HCT116 (cell line): ENCODE measurements around the gene TTC32. TPM values are rescaled to one million over a fixed set of nuclear protein-coding genes. Genes with fewer than 3 reads are reported as not detected.

Experiments
- ATAC-seq: fragments of 200-7000 bp; cut with Tn5 transposase; 2 replicates; pipeline ENCODE4 v1.9.1; 2020; ENCODE audit warnings: mild to moderate bottlenecking, moderate library complexity
- BruUV-seq: library from RNA; stranded (reverse); fragments of 400-500 nt; replicated peaks from 2 replicates; lab custom pipeline; 2021; lab: Mats Ljungman, UMichigan
- CTCF ChIA-PET: fragments of 300-600 bp; sonication (Branson Sonifier 250); formaldehyde crosslinking; loops from one replicate; lab custom pipeline; 2021; ENCODE audit warnings: antibody characterized with exemption; lab: Charles Lee
- POLR2A ChIA-PET: fragments of 300-600, 350-600 bp; sonication (Branson Sonifier 250); formaldehyde crosslinking; loops from one replicate; lab custom pipeline; 2021; ENCODE audit warnings: antibody characterized with exemption; lab: Charles Lee
- RAD21 ChIA-PET, 2 experiments: fragments of 300-600 bp; sonication (Branson Sonifier 250); formaldehyde crosslinking; loops; one replicate each; lab custom pipeline; 2023; ENCODE audit warnings: low total read pairs in 2 of 2; ENCODE audit not compliant: uncharacterized antibody in 2 of 2, unreplicated experiment in 2 of 2, low non-redundant PET in 1 of 2; lab: Charles Lee
- DNase-seq: peaks from one replicate; pipeline ENCODE4 v3.0.0-alpha.2; 2010; ENCODE audit warnings: low read depth, low spot score
- H2AFZ ChIP-seq: fragments of 200-600 bp; shearing (Covaris generic), sonication (generic); 2 replicates; pipeline ENCODE4 v1.6.1; 2017; ENCODE audit warnings: low read depth, mixed run types, mixed read lengths, antibody characterized with exemption, low read length; ENCODE audit not compliant: poor library complexity, severe bottlenecking
- H3K27ac ChIP-seq: 2 replicates; pipeline ENCODE4 v1.5.1; 2012; ENCODE audit warnings: low read depth, low read length
- H3K27me3 ChIP-seq: fragments of 200-600 bp; sonication (generic); 2 replicates; pipeline ENCODE4 v1.6.1; 2016; ENCODE audit warnings: mixed run types, low read length, mixed read lengths; ENCODE audit not compliant: insufficient read depth
- H3K36me3 ChIP-seq, 2 experiments: fragments of 200-500 bp in 1 of 2; fragments of 200-600 bp in 1 of 2; sonication (Bioruptor generic) in 1 of 2; sonication (generic) in 1 of 2; 2 replicates each; pipeline versions ENCODE4 v1.5.1 to v1.6.1; 2014 to 2016; ENCODE audit warnings: low read length in 2 of 2, inconsistent platforms in 1 of 2, mixed read lengths in 1 of 2, mixed run types in 1 of 2; ENCODE audit not compliant: insufficient read depth in 2 of 2, control insufficient read depth in 1 of 2
- H3K4me1 ChIP-seq, 2 experiments: fragments of 200-600 bp in 1 of 2; sonication (generic) in 1 of 2; 2 replicates each; pipeline versions ENCODE4 v1.5.1 to v1.6.1; 2012 to 2017; ENCODE audit warnings: low read length in 2 of 2, inconsistent platforms in 1 of 2, mild to moderate bottlenecking in 1 of 2, mixed read lengths in 1 of 2, mixed run types in 1 of 2, moderate library complexity in 1 of 2; ENCODE audit not compliant: insufficient read depth in 2 of 2, control insufficient read depth in 1 of 2
- H3K4me2 ChIP-seq: fragments of 200-600 bp; sonication (generic); 2 replicates; pipeline ENCODE4 v1.6.1; 2017; ENCODE audit warnings: mixed run types, low read length, mixed read lengths
- H3K4me3 ChIP-seq, 2 experiments: fragments of 200-600 bp in 1 of 2; sonication (generic) in 1 of 2; replicated peaks in 1 of 2; 2 replicates each; pipeline ENCODE4 v1.5.1; 2011 to 2016; ENCODE audit warnings: low read length in 2 of 2, control low read depth in 1 of 2, low read depth in 1 of 2, mild to moderate bottlenecking in 1 of 2, mixed read lengths in 1 of 2, mixed run types in 1 of 2
- H3K79me2 ChIP-seq: fragments of 200-600 bp; sonication (generic); 2 replicates; pipeline ENCODE4 v1.6.1; 2017; ENCODE audit warnings: mild to moderate bottlenecking, mixed run types, low read length, moderate library complexity, mixed read lengths; ENCODE audit not compliant: insufficient read depth
- H3K9ac ChIP-seq: fragments of 200-600 bp; sonication (generic); 2 replicates; pipeline ENCODE4 v1.6.1; 2016; ENCODE audit warnings: low read length, mixed read lengths
- H3K9me2 ChIP-seq: fragments of 200-600 bp; sonication (generic), shearing (Covaris generic); 2 replicates; pipeline ENCODE4 v1.6.1; 2017; ENCODE audit warnings: mixed run types, mild to moderate bottlenecking, moderate library complexity; ENCODE audit not compliant: insufficient read depth
- H3K9me3 ChIP-seq, 2 experiments: fragments of 200-500 bp in 1 of 2; fragments of 200-600 bp in 1 of 2; sonication (Bioruptor generic) in 1 of 2; sonication (generic) in 1 of 2; 2 replicates each; pipeline ENCODE4 v1.6.1; 2014 to 2017; ENCODE audit warnings: low read length in 2 of 2, mixed read lengths in 2 of 2, inconsistent platforms in 1 of 2, low read depth in 1 of 2, mild to moderate bottlenecking in 1 of 2, mixed run types in 1 of 2, moderate library complexity in 1 of 2; ENCODE audit not compliant: control insufficient read depth in 1 of 2, insufficient read depth in 1 of 2
- H4K20me1 ChIP-seq: fragments of 200-600 bp; sonication (generic), shearing (Covaris generic); 2 replicates; pipeline ENCODE4 v1.6.1; 2017; ENCODE audit warnings: mixed run types, mild to moderate bottlenecking, moderate library complexity; ENCODE audit not compliant: insufficient read depth
- CBX3 ChIP-seq: IDR thresholded peaks from 2 replicates; pipeline ENCODE4 v1.6.1; 2012; ENCODE audit warnings: low read depth
- EZH2phosphoT487 ChIP-seq: fragments of 200-600 bp; IDR thresholded peaks from 2 replicates; pipeline ENCODE4 v1.6.1; 2018; ENCODE audit warnings: antibody characterized with exemption, borderline replicate concordance
- FOSL1 ChIP-seq: IDR thresholded peaks from 2 replicates; pipeline ENCODE4 v1.6.1; 2012; ENCODE audit warnings: low read depth
- JUND ChIP-seq: IDR thresholded peaks from 2 replicates; pipeline ENCODE4 v1.6.1; 2012
- MAX ChIP-seq: IDR thresholded peaks from 2 replicates; pipeline ENCODE4 v1.6.1; 2012
- POLR2A ChIP-seq: IDR thresholded peaks from 2 replicates; pipeline ENCODE4 v1.7.0; 2011; ENCODE audit warnings: borderline replicate concordance; ENCODE audit not compliant: insufficient read depth, insufficient read length; ENCODE audit errors: extremely low read depth
- POLR2AphosphoS5 ChIP-seq: IDR thresholded peaks from 2 replicates; pipeline ENCODE4 v1.6.1; 2011; ENCODE audit warnings: mild to moderate bottlenecking, low read depth, low read length, moderate library complexity
- RAD21 ChIP-seq: IDR thresholded peaks from 2 replicates; pipeline ENCODE4 v1.6.1; 2012; ENCODE audit warnings: low read depth, mild to moderate bottlenecking
- SIN3A ChIP-seq: IDR thresholded peaks from 2 replicates; pipeline ENCODE4 v1.6.1; 2012; ENCODE audit warnings: low read depth
- SP1 ChIP-seq: IDR thresholded peaks from 2 replicates; pipeline ENCODE4 v1.6.1; 2012; ENCODE audit warnings: low read depth
- SRF ChIP-seq: IDR thresholded peaks from 2 replicates; pipeline ENCODE4 v1.6.1; 2012; ENCODE audit warnings: low read depth
- YY1 ChIP-seq: IDR thresholded peaks from 2 replicates; pipeline ENCODE4 v1.6.1; 2011; ENCODE audit warnings: low read length, low read depth, moderate library complexity, mild to moderate bottlenecking; ENCODE audit not compliant: insufficient replicate concordance; ENCODE audit errors: extremely low read depth
- ZFX ChIP-seq: fragments of 450-650 bp; IDR thresholded peaks from 2 replicates; pipeline ENCODE4 v1.6.1; 2017
- ZNF274 ChIP-seq: fragments of 200-500 bp; sonication (Bioruptor generic); IDR thresholded peaks from 2 replicates; pipeline ENCODE4 v1.6.1; 2014; ENCODE audit warnings: mild to moderate bottlenecking, low read depth, low read length, inconsistent platforms
- intact Hi-C: fragments of 100-400 bp; cut with micrococcal nuclease; formaldehyde crosslinking; loops from 2 replicates; pipeline ENCODE4 v1.10.0; 2022
- total RNA-seq: library from RNA; stranded (reverse); gene quantifications from one replicate; pipeline ENCODE4 v1.2.1, GENCODE V29; 2021; ENCODE audit not compliant: unreplicated experiment
- TF ChIP-seq, protein P1 (sequence below): IDR thresholded peaks from 2 replicates; pipeline ENCODE4 v1.6.1; 2012
- TF ChIP-seq, protein P2 (sequence below): IDR thresholded peaks from 2 replicates; pipeline ENCODE4 v1.6.1; 2011; ENCODE audit warnings: mild to moderate bottlenecking, low read length, moderate library complexity; ENCODE audit not compliant: insufficient replicate concordance; ENCODE audit errors: extremely low read depth

The TTC32 gene
- total RNA-seq, 1 experiment from 2014 or later, result 6.3 TPM

- Histone ChIP-seq H2AFZ (no peak overlapping the region), H3K9me2 (no peaks in the 10 kb centered on the region), H3K9me3 (no peaks in the 10 kb centered on the region), H3K79me2 (no peaks in the 10 kb centered on the region), H3K9ac (no peak overlapping the region), H3K4me2 (no peak overlapping the region), H3K27me3 (peaks cover 4% of the 10 kb centered on the region; the same call in 1 of the 2 replicates), H4K20me1 (no peaks in the 10 kb centered on the region), H3K36me3 (no peaks in the 10 kb centered on the region), H3K4me3 (no peak overlapping the region), H3K4me1 (no peaks in the 10 kb centered on the region), H3K27ac (no peak overlapping the region)
- BruUV-seq, result no TSS peak
- no peak for TF ChIP-seq MAX
- TF ChIP-seq ZNF274, result no peak
- TF ChIP-seq, protein P1, sequence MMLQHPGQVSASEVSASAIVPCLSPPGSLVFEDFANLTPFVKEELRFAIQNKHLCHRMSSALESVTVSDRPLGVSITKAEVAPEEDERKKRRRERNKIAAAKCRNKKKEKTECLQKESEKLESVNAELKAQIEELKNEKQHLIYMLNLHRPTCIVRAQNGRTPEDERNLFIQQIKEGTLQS, result no peak
- TF ChIP-seq YY1, result no peak
- no peak for TF ChIP-seq POLR2A
- no peak for TF ChIP-seq ZFX
- TF ChIP-seq CBX3, result no peak
- TF ChIP-seq JUND, result no peak
- no peak for TF ChIP-seq SRF
- no peak for TF ChIP-seq RAD21
- TF ChIP-seq SP1, result no peak
- TF ChIP-seq SIN3A, result no peak
- TF ChIP-seq FOSL1, result no peak
- TF ChIP-seq, protein P2, sequence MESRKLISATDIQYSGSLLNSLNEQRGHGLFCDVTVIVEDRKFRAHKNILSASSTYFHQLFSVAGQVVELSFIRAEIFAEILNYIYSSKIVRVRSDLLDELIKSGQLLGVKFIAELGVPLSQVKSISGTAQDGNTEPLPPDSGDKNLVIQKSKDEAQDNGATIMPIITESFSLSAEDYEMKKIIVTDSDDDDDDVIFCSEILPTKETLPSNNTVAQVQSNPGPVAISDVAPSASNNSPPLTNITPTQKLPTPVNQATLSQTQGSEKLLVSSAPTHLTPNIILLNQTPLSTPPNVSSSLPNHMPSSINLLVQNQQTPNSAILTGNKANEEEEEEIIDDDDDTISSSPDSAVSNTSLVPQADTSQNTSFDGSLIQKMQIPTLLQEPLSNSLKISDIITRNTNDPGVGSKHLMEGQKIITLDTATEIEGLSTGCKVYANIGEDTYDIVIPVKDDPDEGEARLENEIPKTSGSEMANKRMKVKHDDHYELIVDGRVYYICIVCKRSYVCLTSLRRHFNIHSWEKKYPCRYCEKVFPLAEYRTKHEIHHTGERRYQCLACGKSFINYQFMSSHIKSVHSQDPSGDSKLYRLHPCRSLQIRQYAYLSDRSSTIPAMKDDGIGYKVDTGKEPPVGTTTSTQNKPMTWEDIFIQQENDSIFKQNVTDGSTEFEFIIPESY, result no peak
- TF ChIP-seq POLR2AphosphoS5, result no peak
- TF ChIP-seq EZH2phosphoT487, result no peak
- POLR2A ChIA-PET, result no interaction called here
- RAD21 ChIA-PET, result no interaction called here
- CTCF ChIA-PET, result no interaction called here
- no peak for DNase-seq
- ATAC-seq, result no peak
- intact Hi-C loops, result no loop called here
Observed at GRCh38 chr2:19855542-19856431, 46.0 kb downstream of the TTC32 start.
